Stimulated activated CD8-positive, alpha-beta memory T cell treated with anti-CD3 and anti-CD28 coated beads, Interleukin-2, amount 100 ng/mL, for 1 hour (primary cell): ENCODE results near the gene KDELR1.

Experiments used
- DNase-seq, 2 donors: peaks; one replicate each; pipeline ENCODE4 v3.0.0-alpha.2; 2020; ENCODE audit warnings: low read depth in 2 of 2

The KDELR1 gene

DNA sequence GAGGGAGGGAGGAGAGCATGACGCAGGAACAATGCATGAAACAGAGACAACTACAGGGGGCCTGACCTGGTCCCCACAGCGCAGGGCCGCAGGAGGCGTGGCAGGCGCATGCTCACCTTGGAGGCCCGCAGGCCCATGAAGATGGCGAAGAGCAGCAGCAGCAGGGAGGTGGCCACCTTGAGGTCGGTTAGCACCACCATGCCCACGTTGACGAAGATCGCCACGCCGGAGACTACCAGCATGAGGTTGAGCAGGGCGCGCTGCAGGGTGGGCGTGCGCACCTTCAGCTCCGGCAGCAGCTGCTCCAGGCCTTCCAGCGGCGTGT is 49.0 kb downstream of the KDELR1 start:
- no peak for DNase-seq

DNA sequence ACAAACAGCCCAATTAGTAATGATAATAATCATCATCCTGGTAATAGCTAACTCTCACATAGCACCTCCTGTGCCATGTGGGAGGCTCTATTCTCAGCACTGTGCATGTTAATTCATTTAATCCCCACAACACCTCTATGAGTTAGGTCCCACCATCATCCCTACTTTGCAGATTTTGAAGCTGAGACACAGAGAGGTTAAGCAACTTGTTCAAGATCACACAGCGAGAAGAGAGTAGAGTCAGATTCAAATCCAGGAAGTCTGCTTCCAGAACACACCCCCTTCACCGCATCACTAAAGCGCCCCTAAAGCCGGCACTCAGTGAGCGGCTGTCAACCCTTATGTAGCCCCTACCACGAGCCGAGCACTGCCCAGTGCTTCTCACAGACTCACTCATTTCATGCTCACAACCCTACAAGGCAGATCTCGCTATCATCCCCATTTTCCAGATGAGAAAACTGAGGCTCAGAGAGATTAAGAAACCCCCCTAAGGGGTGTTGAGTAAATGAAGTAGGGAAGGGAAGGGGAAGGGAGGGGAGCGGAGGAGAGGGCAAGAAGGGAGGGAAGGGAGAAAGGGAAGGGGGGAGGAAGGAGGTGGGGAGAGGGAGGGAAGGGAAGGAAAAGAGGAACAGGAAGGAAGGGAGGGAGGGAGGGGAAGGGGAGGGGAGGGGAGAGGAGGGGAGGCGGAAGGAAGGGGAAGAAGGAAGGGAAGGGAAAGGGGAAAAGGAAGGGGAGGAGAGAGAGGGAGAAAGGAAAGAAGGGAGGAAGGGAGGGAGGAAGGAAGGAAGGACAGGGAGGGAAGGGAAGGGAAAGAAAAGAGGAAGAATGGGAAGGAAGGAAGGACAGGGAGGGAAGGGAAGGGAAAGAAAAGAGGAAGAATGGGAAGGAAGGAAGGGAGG is 49.6 kb downstream of the KDELR1 start:
- no peak for DNase-seq

DNA sequence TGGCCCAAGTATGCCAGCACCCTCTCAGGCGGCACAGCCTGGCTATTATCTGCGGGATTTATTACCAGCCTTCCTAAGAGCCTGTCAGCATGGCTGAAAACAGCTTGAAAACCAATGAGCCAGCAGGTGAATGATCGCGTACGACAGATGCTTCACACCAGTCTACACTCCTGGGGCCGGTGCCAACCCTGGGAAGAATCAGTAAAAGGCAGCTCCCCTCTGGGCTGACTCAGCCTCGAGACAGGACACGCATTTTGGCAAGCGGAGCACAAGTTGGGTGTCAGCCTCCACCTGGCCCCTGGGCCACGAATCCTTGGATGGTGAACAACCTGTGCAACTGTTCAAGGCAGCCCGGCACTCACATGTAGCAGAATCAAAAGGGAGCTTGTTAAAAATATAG is 50.4 kb downstream of the KDELR1 start:
- no peak for DNase-seq

DNA sequence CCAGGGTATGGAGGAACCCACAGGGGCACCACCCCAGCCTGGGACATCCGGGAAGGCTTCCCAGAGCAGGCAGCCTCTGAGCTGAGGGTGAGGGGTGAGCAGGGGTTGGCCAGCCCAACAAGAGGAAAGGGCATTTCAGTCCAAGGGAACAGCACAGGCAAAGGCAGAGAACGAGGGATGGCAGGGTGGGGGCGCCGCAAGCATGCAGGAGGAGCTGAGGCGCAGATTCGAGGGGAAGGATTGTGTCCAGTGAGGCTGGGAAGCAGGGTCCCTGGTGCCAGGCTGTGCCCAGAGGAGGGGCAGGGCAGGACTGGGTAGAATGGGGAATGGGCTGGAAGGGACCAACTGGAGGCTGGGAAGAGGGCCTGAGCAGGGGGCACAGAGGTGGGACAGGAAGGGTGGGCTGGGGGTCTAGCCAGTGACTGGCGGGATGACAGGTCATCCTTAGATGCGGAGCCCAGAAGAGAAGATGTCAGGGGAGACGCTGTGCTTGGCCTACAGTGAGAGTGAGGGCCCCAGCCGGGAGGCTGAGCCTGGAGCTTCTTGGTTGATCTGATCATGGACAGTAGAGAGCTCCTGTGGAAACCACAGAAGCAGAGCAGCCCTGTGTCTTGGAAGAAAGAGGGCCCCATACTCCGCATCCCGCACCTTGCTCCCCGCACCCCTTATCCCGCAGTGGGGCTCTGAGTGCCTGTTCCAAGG is 52.4 kb downstream of the KDELR1 start:
- DNase-seq: no peak

DNA sequence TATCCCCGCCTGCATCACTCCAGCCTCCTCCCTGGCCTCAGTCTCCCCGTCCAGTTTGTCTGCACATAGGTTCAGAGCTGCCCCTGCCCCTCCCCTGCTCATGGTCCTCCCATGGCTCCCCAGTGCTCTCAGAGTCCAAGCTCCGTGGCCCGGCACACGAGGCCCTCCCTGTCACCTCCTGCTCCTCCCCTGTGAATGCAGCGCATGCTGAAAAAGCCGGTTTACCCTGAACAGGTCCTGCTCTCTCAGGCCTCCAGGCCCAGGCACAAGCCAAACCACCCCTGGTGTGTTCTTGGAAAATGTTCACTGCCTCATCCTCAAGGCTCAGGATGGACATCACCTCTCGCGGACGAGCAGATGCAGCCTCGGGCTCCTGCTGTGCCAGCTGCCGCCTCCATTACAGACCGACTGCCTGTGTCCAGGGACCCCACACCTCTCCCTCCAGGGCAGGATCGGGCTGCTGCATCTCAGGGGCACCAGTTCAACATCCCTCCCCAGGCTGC is 53.0 kb downstream of the KDELR1 start:
- DNase-seq: no peak

DNA sequence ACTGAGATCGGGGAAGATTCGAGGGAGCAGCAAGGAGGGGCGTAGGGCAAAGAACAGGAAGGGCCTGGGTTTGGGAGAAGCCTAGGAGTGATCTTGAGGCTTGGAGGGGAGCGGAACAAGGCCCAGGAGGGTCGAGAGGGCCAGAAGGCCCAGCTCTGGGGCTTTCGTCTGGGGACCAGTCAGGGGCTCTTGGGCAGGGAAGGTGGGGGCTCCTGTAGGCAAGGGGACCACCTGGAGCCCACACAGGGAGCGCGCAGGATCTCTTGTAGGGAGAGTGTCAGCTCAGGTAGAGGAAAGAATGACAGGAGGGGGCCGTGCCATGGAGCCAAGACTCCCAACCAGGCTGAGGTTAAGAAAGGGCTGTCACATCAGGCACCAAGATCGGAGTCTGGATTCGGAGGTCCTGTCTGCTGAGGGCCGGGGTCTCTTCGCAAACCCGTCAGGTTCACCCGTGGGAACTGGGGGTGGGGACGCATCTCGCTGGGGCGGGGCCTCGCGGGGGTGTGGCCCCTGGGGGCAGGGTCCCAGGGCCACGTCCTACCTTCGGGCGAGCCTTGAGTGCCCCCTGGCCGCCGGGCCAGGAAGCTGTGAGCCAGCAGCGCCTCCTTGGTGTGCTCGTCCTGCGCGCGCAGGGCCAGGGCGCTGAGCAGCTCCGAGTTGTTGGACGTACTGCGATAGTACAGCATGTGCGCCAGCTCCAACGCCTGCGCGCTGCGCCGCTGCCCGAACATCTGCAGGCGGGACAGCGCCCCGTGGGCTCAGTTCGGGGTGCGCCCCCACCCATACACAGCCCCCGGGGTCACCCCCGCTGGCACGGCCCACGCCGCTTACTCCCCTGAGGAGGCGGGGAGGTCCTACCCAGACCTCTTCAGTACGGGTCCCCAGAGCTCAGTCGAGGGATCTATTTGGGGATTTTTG is 57.6 kb downstream of the KDELR1 start:
- peak; percentile 84 to 91 for DNase-seq

DNA sequence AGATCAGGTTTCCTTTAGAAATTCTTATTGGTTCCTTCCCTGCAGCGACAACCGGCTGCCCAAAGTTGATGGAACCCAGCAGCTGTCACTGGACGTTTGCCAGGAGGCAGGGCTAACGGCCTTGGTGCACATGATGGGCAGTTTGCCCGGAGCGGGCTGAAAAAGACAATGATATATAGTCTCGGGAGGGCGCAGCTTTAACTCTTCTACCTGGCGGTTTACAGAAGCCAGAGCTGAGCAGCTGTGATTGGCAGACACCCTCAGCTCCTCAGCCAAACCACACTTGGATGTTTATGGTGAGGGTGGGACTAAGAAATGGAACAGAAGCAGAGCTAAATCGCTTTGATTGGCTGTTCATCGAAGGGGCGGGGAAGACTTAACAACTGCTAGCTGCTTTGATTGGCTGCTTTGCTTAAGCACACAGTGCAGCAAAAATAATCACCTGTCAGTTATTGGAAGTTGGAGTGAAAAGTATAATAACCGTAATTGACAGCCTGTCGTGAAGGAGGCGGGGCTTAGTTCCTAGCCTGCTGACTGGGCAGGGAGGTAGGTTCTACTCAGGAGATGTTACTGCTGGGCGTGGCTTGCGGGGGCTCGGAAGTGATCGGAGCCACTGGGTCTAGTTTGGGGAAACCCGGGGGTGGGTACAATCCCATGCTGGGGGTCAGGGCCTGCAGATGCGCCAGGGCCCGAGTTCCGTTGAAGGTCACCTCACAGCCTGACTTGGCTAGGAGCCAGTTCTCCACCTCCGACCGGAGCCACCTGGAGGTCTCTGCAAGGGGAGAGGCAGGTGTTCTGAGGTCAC is 58.5 kb downstream of the KDELR1 start:
- DNase-seq: peak; percentile 77 to 90
